B cell (primary cell): Measurements from ENCODE around the gene UBA1. TPM values are rescaled to one million over a fixed set of nuclear protein-coding genes. Genes with fewer than 3 reads are reported as not detected.

ENCODE experiments used
- ATAC-seq: fragments of 200-7000 bp; cut with Tn5 transposase; one replicate; pipeline ENCODE4 v1.10.0; 2021; ENCODE audit warnings: low read depth, mild to moderate bottlenecking, moderate number of reproducible peaks, moderate library complexity
- CTCF ChIA-PET: fragments of 350-600 bp; sonication (Branson Sonifier 250); formaldehyde crosslinking; loops from one replicate; lab custom pipeline; 2021; ENCODE audit warnings: antibody characterized with exemption, inconsistent platforms; lab: Charles Lee
- POLR2A ChIA-PET: fragments of 350-600 bp; sonication (Branson Sonifier 250); formaldehyde crosslinking; loops from one replicate; lab custom pipeline; 2021; ENCODE audit warnings: antibody characterized with exemption; lab: Charles Lee
- DNase-seq: peaks from one replicate; pipeline ENCODE4 v3.0.0; 2013
- H2AFZ ChIP-seq: 2 replicates; pipeline ENCODE4 v1.6.1; 2012; ENCODE audit warnings: mild to moderate bottlenecking, low read depth, low read length; ENCODE audit not compliant: insufficient read depth, poor library complexity, severe bottlenecking
- H3K27ac ChIP-seq, 2 donors: 1 replicate in 1 of 2; 2 replicates in 1 of 2; pipeline ENCODE4 v1.5.1; 2012 to 2013; ENCODE audit warnings: low read length in 2 of 2, mild to moderate bottlenecking in 2 of 2, moderate library complexity in 1 of 2
- H3K27me3 ChIP-seq, 4 experiments: fragments of 200-600 bp in 1 of 4; sonication (generic) in 1 of 4; replicated peaks in 1 of 4; 1 replicate in 2 of 4; 2 replicates in 2 of 4; pipeline versions ENCODE4 v1.6.1 to v1.7.0; 2013 to 2016; ENCODE audit warnings: low read length in 3 of 4, mild to moderate bottlenecking in 2 of 4, mixed read lengths in 1 of 4, moderate library complexity in 1 of 4; ENCODE audit not compliant: insufficient read depth in 4 of 4, control insufficient read depth in 3 of 4; ENCODE audit errors: control extremely low read depth in 1 of 4
- H3K36me3 ChIP-seq, 2 experiments: replicated peaks in 1 of 2; 1 replicate in 1 of 2; 2 replicates in 1 of 2; pipeline versions ENCODE4 v1.6.1 to v1.7.1; 2013; ENCODE audit warnings: low read length in 1 of 2; ENCODE audit not compliant: insufficient read depth in 2 of 2, control insufficient read depth in 1 of 2; ENCODE audit errors: control extremely low read depth in 1 of 2, extremely low read depth in 1 of 2
- H3K4me1 ChIP-seq, 2 donors: fragments of 200-600 bp in 1 of 2; sonication (generic) in 1 of 2; 1 replicate in 1 of 2; 2 replicates in 1 of 2; pipeline versions ENCODE4 v1.5.1 to v1.6.1; 2013 to 2017; ENCODE audit warnings: low read length in 2 of 2; ENCODE audit not compliant: control insufficient read depth in 2 of 2, insufficient read depth in 2 of 2
- H3K4me2 ChIP-seq: replicated peaks from 2 replicates; pipeline ENCODE3; 2012; ENCODE audit warnings: mild to moderate bottlenecking, low read depth, low read length; ENCODE audit not compliant: poor library complexity, severe bottlenecking
- H3K4me3 ChIP-seq, 5 experiments: fragments of 200-600 bp in 1 of 5; sonication (generic) in 1 of 5; 1 replicate in 3 of 5; 2 replicates in 2 of 5; pipeline versions ENCODE4 v1.5.1 to v1.7.0; 2011 to 2016; ENCODE audit warnings: low read length in 4 of 5, mild to moderate bottlenecking in 4 of 5, low read depth in 2 of 5, control low read depth in 1 of 5, moderate library complexity in 1 of 5; ENCODE audit not compliant: insufficient read depth in 1 of 5; ENCODE audit errors: control extremely low read depth in 1 of 5, extremely low read depth in 1 of 5
- H3K79me2 ChIP-seq: fragments of 200-600 bp; sonication (generic); one replicate; pipeline ENCODE4 v1.6.0; 2016; ENCODE audit warnings: low read length; ENCODE audit not compliant: control insufficient read depth, insufficient read depth
- H3K9ac ChIP-seq: fragments of 200-600 bp; sonication (generic); 2 replicates; pipeline ENCODE4 v1.6.1; 2017; ENCODE audit warnings: mild to moderate bottlenecking, low read length, moderate library complexity
- H3K9me3 ChIP-seq, 3 donors: one replicate each; pipeline versions ENCODE4 v1.6.1 to v1.7.1; 2013; ENCODE audit warnings: low read length in 2 of 3; ENCODE audit not compliant: control insufficient read depth in 2 of 3, insufficient read depth in 1 of 3; ENCODE audit errors: control extremely low read depth in 1 of 3
- H4K20me1 ChIP-seq: 2 replicates; pipeline ENCODE4 v1.6.0; 2012; ENCODE audit warnings: mild to moderate bottlenecking, low read length; ENCODE audit not compliant: insufficient read depth, control insufficient read depth, poor library complexity, severe bottlenecking
- H3K27ac Mint-ChIP-seq: one replicate; pipeline ENCODE4 v1.8.0; 2021; ENCODE audit warnings: mixed read lengths
- H3K27me3 Mint-ChIP-seq: one replicate; pipeline ENCODE4 v1.8.0; 2021; ENCODE audit warnings: mixed read lengths
- H3K4me1 Mint-ChIP-seq: one replicate; pipeline ENCODE4 v1.8.0; 2021; ENCODE audit warnings: mixed read lengths
- H3K4me3 Mint-ChIP-seq: one replicate; pipeline ENCODE4 v1.8.0; 2021; ENCODE audit warnings: mixed read lengths
- H3K9me3 Mint-ChIP-seq: one replicate; pipeline ENCODE4 v1.8.0; 2022; ENCODE audit warnings: mixed read lengths; ENCODE audit not compliant: insufficient read depth
- CTCF ChIP-seq: fragments of 200-600 bp; IDR thresholded peaks from one replicate; pipeline ENCODE4 v1.8.0; 2022; ENCODE audit warnings: antibody characterized with exemption, mild to moderate bottlenecking
- EZH2 ChIP-seq: IDR thresholded peaks from 2 replicates; pipeline ENCODE4 v1.6.1; 2012; ENCODE audit warnings: borderline replicate concordance, low read depth, mild to moderate bottlenecking, moderate library complexity, low read length; ENCODE audit not compliant: insufficient read depth, poor library complexity, severe bottlenecking
- WGBS: methylation state at CpG from one replicate; pipeline ENCODE4 v1.1.5; 2013; ENCODE audit warnings: missing lambda C conversion rate; ENCODE audit not compliant: insufficient coverage; 5-methylcytosine and 5-hydroxymethylcytosine counted together
- intact Hi-C: fragments of 100-400 bp; cut with micrococcal nuclease; formaldehyde crosslinking; loops from one replicate; pipeline ENCODE4 v1.10.0; 2022
- polyA plus RNA-seq: library from polyadenylated mRNA; depleted of rRNA; stranded (reverse); fragments of >200 nt; gene quantifications from 2 replicates; pipeline ENCODE4 v1.2.3, GENCODE V29; 2012
- total RNA-seq, 2 donors: library from RNA; stranded (reverse); fragments of 120-200 nt in 1 of 2; gene quantifications; 1 replicate in 1 of 2; 2 replicates in 1 of 2; pipeline versions ENCODE4 v1.2.3 to v1.2.4, GENCODE V29; 2013 to 2022

UBA1 gene
- total and polyA plus RNA-seq, 2 donors (not counting 1 experiment from before 2014, with no cell fraction given), result 166 to 211 TPM

- CTCF ChIA-PET, result no interaction called here
- H3K79me2 ChIP-seq, result peaks cover 66% of the 10 kb centered on the region
- intact Hi-C loops, result no loop called here
These were observed 29.2 kb upstream of the UBA1 start for GRCh38 chrX:47164420-47164819.

GRCh38 chrX:47166126-47166525 lies 27.5 kb upstream of the UBA1 start:
- ChIA-PET POLR2A (interaction anchor here (0.7 kb wide), 1 partner anchor 8 kb away, joined by 3 read pairs; no protein-coding TSS in a partner anchor), CTCF (interaction anchor here (0.7 kb wide), 1 partner anchor 374 kb away, joined by 3 read pairs; no protein-coding TSS in a partner anchor)
- no peak overlapping the region for H3K27ac ChIP-seq
- H3K9me3 ChIP-seq, result no peaks in the 10 kb centered on the region
- H3K4me1 ChIP-seq, result no peaks in the 10 kb centered on the region
- H3K36me3 ChIP-seq, result peaks cover 0 to 15% of the 10 kb centered on the region in 2 experiments
- Mint-ChIP-seq H3K4me1 (peaks cover 3% of the 10 kb centered on the region), H3K27ac (no peak overlapping the region), H3K27me3 (no peaks in the 10 kb centered on the region), H3K4me3 (no peak overlapping the region), H3K9me3 (no peaks in the 10 kb centered on the region)
- H3K4me3 ChIP-seq, result no peak overlapping the region
- H3K27me3 ChIP-seq, result no peaks in the 10 kb centered on the region
- no peak for DNase-seq
- ATAC-seq, result no peak
- WGBS, result no CpG with 5 or more reads among the region's 5 CpGs
- H3K4me2 ChIP-seq, result no peak overlapping the region
- no peak overlapping the region for H3K9ac ChIP-seq
- no peak overlapping the region for H2AFZ ChIP-seq
- H3K79me2 ChIP-seq, result peaks cover 71% of the 10 kb centered on the region
- TF ChIP-seq EZH2 (no peak), CTCF (no peak)
- intact Hi-C loops, result no loop called here
- H4K20me1 ChIP-seq, result peaks cover 17% of the 10 kb centered on the region

More at GRCh38 chrX:47164420-47164819, 29.2 kb upstream of the UBA1 start:
- Mint-ChIP-seq H3K4me3 (no peak overlapping the region), H3K4me1 (peaks cover 12% of the 10 kb centered on the region), H3K9me3 (no peaks in the 10 kb centered on the region), H3K27ac (no peak overlapping the region), H3K27me3 (no peaks in the 10 kb centered on the region)
- Histone ChIP-seq H3K9ac (no peak overlapping the region), H3K4me3 (no peak overlapping the region), H3K9me3 (no peaks in the 10 kb centered on the region), H3K36me3 (peaks cover 0 to 4% of the 10 kb centered on the region in 2 experiments), H4K20me1 (peaks cover 11% of the 10 kb centered on the region), H3K27ac (no peak overlapping the region), H3K4me1 (no peaks in the 10 kb centered on the region), H3K27me3 (no peaks in the 10 kb centered on the region), H3K4me2 (no peak overlapping the region), H2AFZ (no peak overlapping the region)
- no peak for DNase-seq
- no peak for TF ChIP-seq CTCF
- WGBS, result no CpG with 5 or more reads among the region's 3 CpGs
- no peak for ATAC-seq
- POLR2A ChIA-PET, result no interaction called here
